Caco-2 (cell line): ENCODE data around the gene MARS1. TPM values are rescaled to one million over a fixed set of nuclear protein-coding genes. Genes with fewer than 3 reads are reported as not detected.

Experiments
- BruUV-seq: library from RNA; stranded (reverse); fragments of 400-500 nt; replicated peaks from 2 replicates; lab custom pipeline; 2021; lab: Mats Ljungman, UMichigan
- CTCF ChIA-PET: fragments of 300-600 bp; sonication (Branson Sonifier 250); formaldehyde crosslinking; loops from one replicate; lab custom pipeline; 2022; ENCODE audit warnings: antibody characterized with exemption; lab: Charles Lee
- POLR2A ChIA-PET: fragments of 300-600 bp; sonication (Branson Sonifier 250); formaldehyde crosslinking; loops from one replicate; lab custom pipeline; 2022; ENCODE audit warnings: antibody characterized with exemption; lab: Charles Lee
- DNase-seq, 2 experiments: peaks; one replicate each; pipeline versions ENCODE4 v3.0.0 to v3.0.0-alpha.2; 2020 to 2022
- H3K27me3 ChIP-seq: replicated peaks from 2 replicates; pipeline ENCODE4 v1.6.0; 2011; ENCODE audit warnings: low read length; ENCODE audit not compliant: control insufficient read depth, insufficient read depth
- H3K36me3 ChIP-seq: 2 replicates; pipeline ENCODE4 v1.5.1; 2011; ENCODE audit warnings: low read length; ENCODE audit not compliant: control insufficient read depth, insufficient read depth
- H3K4me1 ChIP-seq: fragments of 250-450 bp; sonication (Bioruptor Pico); 2 replicates; pipeline ENCODE4 v1.5.1; 2020; ENCODE audit warnings: mild to moderate bottlenecking
- H3K4me3 ChIP-seq: 2 replicates; pipeline ENCODE4 v1.5.1; 2011; ENCODE audit warnings: low read depth, mild to moderate bottlenecking, control low read depth, low read length
- H3K9me3 ChIP-seq: fragments of 250-450 bp; sonication (Bioruptor Pico); 2 replicates; pipeline ENCODE4 v1.5.1; 2020; ENCODE audit warnings: mild to moderate bottlenecking, moderate library complexity
- H3K27ac Mint-ChIP-seq: one replicate; pipeline ENCODE4 v1.8.0; 2022; ENCODE audit warnings: mixed read lengths; ENCODE audit not compliant: unreplicated experiment
- H3K27me3 Mint-ChIP-seq: one replicate; pipeline ENCODE4 v1.8.0; 2022; ENCODE audit warnings: mixed read lengths; ENCODE audit not compliant: insufficient read depth, unreplicated experiment
- H3K36me3 Mint-ChIP-seq: one replicate; pipeline ENCODE4 v1.8.0; 2022; ENCODE audit warnings: mild to moderate bottlenecking, mixed read lengths; ENCODE audit not compliant: insufficient read depth, unreplicated experiment
- H3K4me1 Mint-ChIP-seq: one replicate; pipeline ENCODE4 v1.8.0; 2022; ENCODE audit warnings: low read depth, mixed read lengths; ENCODE audit not compliant: unreplicated experiment
- H3K4me3 Mint-ChIP-seq: one replicate; pipeline ENCODE4 v1.8.0; 2022; ENCODE audit warnings: mild to moderate bottlenecking, moderate library complexity, mixed read lengths; ENCODE audit not compliant: unreplicated experiment
- H3K9me3 Mint-ChIP-seq: one replicate; pipeline ENCODE4 v1.8.0; 2022; ENCODE audit warnings: mixed read lengths; ENCODE audit not compliant: unreplicated experiment
- intact Hi-C: fragments of 100-400 bp; cut with micrococcal nuclease; formaldehyde crosslinking; loops from one replicate; pipeline ENCODE4 v1.10.0; 2022; ENCODE audit not compliant: unreplicated experiment
- total RNA-seq: library from RNA; stranded (reverse); gene quantifications from 2 replicates; pipeline ENCODE4 v1.2.3, GENCODE V29; 2022
- TF ChIP-seq, protein P1 (sequence below), 2 experiments: fragments of 200-600 bp in 1 of 2; IDR thresholded peaks; 1 replicate in 1 of 2; 2 replicates in 1 of 2; pipeline versions ENCODE4 v1.5.1 to v1.8.0; 2011 to 2022; ENCODE audit warnings: antibody characterized with exemption in 1 of 2, control low read depth in 1 of 2, inconsistent platforms in 1 of 2, low read depth in 1 of 2, low read length in 1 of 2, mild to moderate bottlenecking in 1 of 2, moderate library complexity in 1 of 2; ENCODE audit not compliant: insufficient read depth in 1 of 2, severe bottlenecking in 1 of 2, unreplicated experiment in 1 of 2

MARS1 gene
- total RNA-seq, 1 experiment from 2014 or later: 583 TPM

DNA sequence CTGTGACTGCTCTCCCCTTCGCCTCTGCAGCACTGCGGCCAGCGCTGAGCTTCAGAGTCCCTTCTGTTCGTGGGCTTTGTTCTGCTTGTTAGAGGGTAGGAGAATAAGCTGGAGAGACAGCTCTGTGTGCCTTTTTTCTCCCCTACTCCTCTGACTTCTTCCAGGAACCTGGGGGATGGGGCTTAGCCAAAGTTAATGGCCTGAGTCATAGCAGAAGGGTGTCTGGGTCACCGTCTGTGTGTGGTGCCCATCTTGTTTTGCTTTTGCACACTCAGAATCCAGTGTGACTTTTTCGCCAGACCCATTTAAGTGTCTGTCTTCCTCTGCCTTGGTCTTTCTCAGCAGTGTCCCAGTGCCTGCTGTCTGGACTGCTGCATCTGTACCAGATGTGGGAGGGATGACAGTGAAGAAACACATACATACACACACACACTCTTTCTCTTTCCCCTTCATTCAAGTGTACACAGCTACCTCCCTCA, 65.0 kb downstream of the MARS1 start:
- Histone ChIP-seq H3K4me1 (no peaks in the 10 kb centered on the region), H3K4me3 (no peak overlapping the region), H3K27me3 (peaks cover 3% of the 10 kb centered on the region), H3K36me3 (no peaks in the 10 kb centered on the region), H3K9me3 (no peaks in the 10 kb centered on the region)
- peaks cover 27% of the 10 kb centered on the region for H3K27me3 Mint-ChIP-seq
- ChIA-PET POLR2A (no interaction called here), CTCF (no interaction called here)
- TF ChIP-seq, protein P1, sequence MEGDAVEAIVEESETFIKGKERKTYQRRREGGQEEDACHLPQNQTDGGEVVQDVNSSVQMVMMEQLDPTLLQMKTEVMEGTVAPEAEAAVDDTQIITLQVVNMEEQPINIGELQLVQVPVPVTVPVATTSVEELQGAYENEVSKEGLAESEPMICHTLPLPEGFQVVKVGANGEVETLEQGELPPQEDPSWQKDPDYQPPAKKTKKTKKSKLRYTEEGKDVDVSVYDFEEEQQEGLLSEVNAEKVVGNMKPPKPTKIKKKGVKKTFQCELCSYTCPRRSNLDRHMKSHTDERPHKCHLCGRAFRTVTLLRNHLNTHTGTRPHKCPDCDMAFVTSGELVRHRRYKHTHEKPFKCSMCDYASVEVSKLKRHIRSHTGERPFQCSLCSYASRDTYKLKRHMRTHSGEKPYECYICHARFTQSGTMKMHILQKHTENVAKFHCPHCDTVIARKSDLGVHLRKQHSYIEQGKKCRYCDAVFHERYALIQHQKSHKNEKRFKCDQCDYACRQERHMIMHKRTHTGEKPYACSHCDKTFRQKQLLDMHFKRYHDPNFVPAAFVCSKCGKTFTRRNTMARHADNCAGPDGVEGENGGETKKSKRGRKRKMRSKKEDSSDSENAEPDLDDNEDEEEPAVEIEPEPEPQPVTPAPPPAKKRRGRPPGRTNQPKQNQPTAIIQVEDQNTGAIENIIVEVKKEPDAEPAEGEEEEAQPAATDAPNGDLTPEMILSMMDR (IDR thresholded peaks at IDR 0.05; ENCODE audit: insufficient read depth in 1 of 2, low read depth in 1 of 2, low read length in 1 of 2, severe bottlenecking in 1 of 2, unreplicated experiment in 1 of 2): no peak
- DNase-seq: no peak
- peaks cover 6% of the 10 kb centered on the region for H3K36me3 Mint-ChIP-seq
- no peaks in the 10 kb centered on the region for H3K9me3 Mint-ChIP-seq
- no peaks in the 10 kb centered on the region for H3K4me1 Mint-ChIP-seq
- H3K27ac Mint-ChIP-seq: no peak overlapping the region
- intact Hi-C loops: no loop called here
- no TSS peak for BruUV-seq
- H3K4me3 Mint-ChIP-seq: no peak overlapping the region

DNA sequence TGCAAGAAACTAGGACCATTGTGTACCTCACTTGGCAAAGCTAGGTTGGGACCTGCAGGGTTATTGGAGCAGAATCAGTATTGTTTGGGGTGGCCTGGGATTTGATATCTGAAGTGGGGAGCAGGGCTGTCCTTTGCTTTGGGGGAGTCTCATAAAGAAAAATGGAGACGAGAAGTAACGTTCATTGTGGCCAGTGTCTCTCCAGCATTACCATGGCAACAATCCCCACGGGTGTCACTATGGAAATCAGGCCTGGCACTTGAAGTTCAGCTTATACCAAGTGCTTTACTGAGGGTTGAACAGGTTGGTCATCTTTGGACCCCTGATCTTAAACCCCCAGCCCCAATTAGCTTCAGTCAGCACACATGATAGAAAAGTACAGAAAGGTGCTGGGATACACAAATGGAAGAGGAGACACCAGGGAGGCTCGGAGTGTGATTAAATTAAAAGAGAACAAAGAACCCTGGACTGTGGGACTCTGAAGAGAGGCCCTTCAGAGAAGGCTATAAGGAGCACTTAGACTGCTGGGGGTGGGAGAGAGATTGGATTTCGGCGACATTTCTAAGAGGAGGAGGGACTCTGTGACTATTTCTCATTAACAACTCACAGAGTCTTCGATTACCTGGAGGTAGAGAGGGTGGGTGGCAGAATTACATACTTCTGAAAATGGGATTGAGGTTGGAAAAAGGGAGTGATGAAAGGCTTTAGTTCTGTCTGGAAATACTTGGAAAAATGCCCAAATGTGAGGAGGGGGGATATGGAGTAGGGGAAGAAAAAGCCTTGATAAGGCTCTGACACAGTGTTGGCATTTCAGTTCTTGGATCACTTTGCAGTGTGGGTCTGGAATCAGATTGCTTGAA, 65.7 kb downstream of the MARS1 start:
- no peaks in the 10 kb centered on the region for H3K4me1 Mint-ChIP-seq
- no peak for DNase-seq
- peaks cover 1% of the 10 kb centered on the region; the same call in 1 of the 2 replicates for H3K27me3 ChIP-seq
- H3K9me3 Mint-ChIP-seq: no peaks in the 10 kb centered on the region
- no peaks in the 10 kb centered on the region for H3K4me1 ChIP-seq
- intact Hi-C loops: no loop called here
- peaks cover 26% of the 10 kb centered on the region for H3K27me3 Mint-ChIP-seq
- BruUV-seq: no TSS peak
- H3K4me3 Mint-ChIP-seq: no peak overlapping the region
- H3K9me3 ChIP-seq: no peaks in the 10 kb centered on the region
- H3K27ac Mint-ChIP-seq: no peak overlapping the region
- TF ChIP-seq, protein P1 (IDR thresholded peaks at IDR 0.05; ENCODE audit: insufficient read depth in 1 of 2, low read depth in 1 of 2, low read length in 1 of 2, severe bottlenecking in 1 of 2, unreplicated experiment in 1 of 2): no peak
- POLR2A ChIA-PET: no interaction called here
- H3K36me3 ChIP-seq: no peaks in the 10 kb centered on the region
- H3K36me3 Mint-ChIP-seq: peaks cover 5% of the 10 kb centered on the region
- CTCF ChIA-PET: no interaction called here
- no peak overlapping the region for H3K4me3 ChIP-seq

DNA sequence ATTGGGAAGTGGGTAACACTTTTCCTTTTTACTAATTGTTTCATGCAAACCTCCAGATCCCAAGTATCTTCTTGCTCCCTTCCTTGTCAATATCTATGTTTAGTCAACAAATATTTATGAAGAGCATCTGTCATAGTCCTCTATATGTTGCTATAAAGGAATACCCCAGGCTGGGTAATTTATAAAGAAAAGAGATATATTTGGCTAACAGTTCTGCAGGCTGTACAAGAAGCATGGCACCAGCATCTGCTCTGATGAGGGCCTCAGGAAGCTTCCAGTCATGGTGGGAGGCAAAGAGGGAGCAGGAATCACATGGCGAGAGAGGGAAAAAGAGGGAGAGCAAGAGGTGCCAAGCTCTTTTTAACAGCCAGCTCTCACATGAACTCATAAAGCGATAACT, 66.6 kb downstream of the MARS1 start:
- TF ChIP-seq, protein P1 (IDR thresholded peaks at IDR 0.05; ENCODE audit: insufficient read depth in 1 of 2, low read depth in 1 of 2, low read length in 1 of 2, severe bottlenecking in 1 of 2, unreplicated experiment in 1 of 2): no peak
- no peaks in the 10 kb centered on the region for H3K36me3 Mint-ChIP-seq
- no peak for DNase-seq
- Histone ChIP-seq H3K4me1 (no peaks in the 10 kb centered on the region), H3K9me3 (no peaks in the 10 kb centered on the region), H3K4me3 (no peak overlapping the region), H3K27me3 (no peaks in the 10 kb centered on the region), H3K36me3 (no peaks in the 10 kb centered on the region)
- H3K27me3 Mint-ChIP-seq: peaks cover 17% of the 10 kb centered on the region
- H3K9me3 Mint-ChIP-seq: no peaks in the 10 kb centered on the region
- no peak overlapping the region for H3K4me3 Mint-ChIP-seq
- H3K27ac Mint-ChIP-seq: no peak overlapping the region
- ChIA-PET CTCF (no interaction called here), POLR2A (no interaction called here)
- no TSS peak for BruUV-seq
- intact Hi-C loops: no loop called here
- H3K4me1 Mint-ChIP-seq: no peaks in the 10 kb centered on the region
